ENCODE measurements around the gene DNAL4. TPM values are rescaled to one million over a fixed set of nuclear protein-coding genes. Genes with fewer than 3 reads are reported as not detected.

DNAL4 gene
- total and polyA plus RNA-seq, 10 of the 15 experiments (the other 5 are each of a cell fraction or from before 2014, with no cell fraction given), result 0.35 to 8.5 (median 6.3) TPM; not detected in 1

GRCh38 chr22:38832005-38832978, 38.3 kb upstream of the DNAL4 start:
- intact Hi-C loops (cut with micrococcal nuclease; ENCODE audit: unreplicated experiment) (no loop called here), in situ Hi-C loops (cut with MboI) (no loop called here)
- Histone ChIP-seq H2AFZ (ENCODE audit: control insufficient read depth, low read depth, low read length) (no peak overlapping the region), H3K9me3 (replicated peaks; ENCODE audit: control insufficient read depth, insufficient read depth, low read length) (no peaks in the 10 kb centered on the region), H3K4me3 (no peak overlapping the region), H3K9ac (ENCODE audit: control insufficient read depth, insufficient read depth, low read length) (no peak overlapping the region), H3K36me3 (ENCODE audit: control insufficient read depth in 2 of 2, insufficient read depth in 2 of 2, low read length in 1 of 2) (no peaks in the 10 kb centered on the region), H3K79me2 (ENCODE audit: control insufficient read depth, insufficient read depth, low read length) (no peaks in the 10 kb centered on the region), H3K27ac (ENCODE audit: control insufficient read depth, insufficient read depth) (no peak overlapping the region), H3K4me1 (ENCODE audit: control insufficient read depth, insufficient read depth, low read length) (no peaks in the 10 kb centered on the region), H3K4me2 (ENCODE audit: control insufficient read depth, insufficient read depth) (no peak overlapping the region), H4K20me1 (ENCODE audit: control insufficient read depth, insufficient read depth) (no peaks in the 10 kb centered on the region), H3K27me3 (replicated peaks in 1 of 2; ENCODE audit: control insufficient read depth in 2 of 2, insufficient read depth in 2 of 2, low read length in 1 of 2) (no peaks in the 10 kb centered on the region; a peak in 1 of 4 replicates)
- RAD21 ChIA-PET (ENCODE audit: unreplicated experiment), result no interaction called here
- FAIRE-seq, result no peak
- 48% methylated on average over 30 of the region's 30 CpGs for WGBS (ENCODE audit: insufficient coverage, insufficient replicate concordance, low lambda C conversion rate, missing lambda C conversion rate)
- CTCF ChIA-PET, result no interaction called here
- SMC1A ChIA-PET (ENCODE audit: uncharacterized antibody, unreplicated experiment), result no interaction called here
- no peak for ATAC-seq
- no TSS peak for BruUV-seq (replicated peaks)
- POLR2A ChIA-PET, result no interaction called here
- no peak for TF ChIP-seq ZNF592 (IDR thresholded peaks at IDR 0.05)
- no peak for TF ChIP-seq KLF5 (IDR thresholded peaks at IDR 0.05; ENCODE audit: partially characterized antibody)
- TF ChIP-seq NR2C1 (IDR thresholded peaks at IDR 0.05), result no peak
- TF ChIP-seq SUZ12 (IDR thresholded peaks at IDR 0.05; ENCODE audit: unreplicated experiment), result no peak
- TF ChIP-seq IKZF1 (conservative IDR thresholded peaks at IDR 0.05), result no peak
- no peak for TF ChIP-seq NBN (IDR thresholded peaks at IDR 0.05)
- TF ChIP-seq PML (IDR thresholded peaks at IDR 0.05; ENCODE audit: low read length), result no peak
- no peak for TF ChIP-seq IKZF2 (IDR thresholded peaks at IDR 0.05)
- TF ChIP-seq ZBTB4 (CRISPR knock-in tag; IDR thresholded peaks at IDR 0.05), result no peak
- DNase-seq (ENCODE audit: low read depth, low spot score), result no peak
